Calu3 (cell line): ENCODE measurements around the gene SYPL1. TPM values are rescaled to one million over a fixed set of nuclear protein-coding genes. Genes with fewer than 3 reads are reported as not detected.
"Not testable (repeated sequence)": the region's sequence is repeated elsewhere in the genome, so short reads cannot be mapped to it uniquely, and the experiment has no call there.

Source experiments
- BruUV-seq: library from RNA; stranded (reverse); fragments of 400-500 nt; replicated peaks from 2 replicates; lab custom pipeline; 2021; lab: Mats Ljungman, UMichigan
- CTCF ChIA-PET: fragments of 300-600 bp; sonication (Branson Sonifier 250); formaldehyde crosslinking; loops from one replicate; lab custom pipeline; 2022; ENCODE audit warnings: antibody characterized with exemption; lab: Charles Lee
- DNase-seq: peaks from one replicate; pipeline ENCODE4 v3.0.0; 2022
- H3K27ac Mint-ChIP-seq: one replicate; pipeline ENCODE4 v1.8.0; 2022; ENCODE audit warnings: mixed read lengths; ENCODE audit not compliant: unreplicated experiment
- H3K27me3 Mint-ChIP-seq: one replicate; pipeline ENCODE4 v1.8.0; 2022; ENCODE audit warnings: mixed read lengths; ENCODE audit not compliant: unreplicated experiment
- H3K36me3 Mint-ChIP-seq: one replicate; pipeline ENCODE4 v1.8.0; 2022; ENCODE audit warnings: mild to moderate bottlenecking, moderate library complexity, mixed read lengths; ENCODE audit not compliant: insufficient read depth, unreplicated experiment
- H3K4me1 Mint-ChIP-seq: one replicate; pipeline ENCODE4 v1.8.0; 2022; ENCODE audit warnings: mild to moderate bottlenecking, low read depth, mixed read lengths; ENCODE audit not compliant: unreplicated experiment
- H3K4me3 Mint-ChIP-seq: one replicate; pipeline ENCODE4 v1.8.0; 2022; ENCODE audit warnings: mild to moderate bottlenecking, low read depth, moderate library complexity, mixed read lengths; ENCODE audit not compliant: unreplicated experiment
- H3K9me3 Mint-ChIP-seq: one replicate; pipeline ENCODE4 v1.8.0; 2022; ENCODE audit warnings: low read depth, mixed read lengths; ENCODE audit not compliant: unreplicated experiment
- CTCF ChIP-seq: fragments of 200-600 bp; IDR thresholded peaks from one replicate; pipeline ENCODE4 v1.8.0; 2022; ENCODE audit warnings: antibody characterized with exemption; ENCODE audit not compliant: unreplicated experiment
- intact Hi-C: fragments of 100-400 bp; cut with micrococcal nuclease; formaldehyde crosslinking; loops from one replicate; pipeline ENCODE4 v1.10.0; 2022; ENCODE audit not compliant: unreplicated experiment
- total RNA-seq: library from RNA; stranded (reverse); gene quantifications from 2 replicates; pipeline ENCODE4 v1.2.3, GENCODE V29; 2022

SYPL1 gene
- total RNA-seq, 1 experiment from 2014 or later = 88.3 TPM

DNA sequence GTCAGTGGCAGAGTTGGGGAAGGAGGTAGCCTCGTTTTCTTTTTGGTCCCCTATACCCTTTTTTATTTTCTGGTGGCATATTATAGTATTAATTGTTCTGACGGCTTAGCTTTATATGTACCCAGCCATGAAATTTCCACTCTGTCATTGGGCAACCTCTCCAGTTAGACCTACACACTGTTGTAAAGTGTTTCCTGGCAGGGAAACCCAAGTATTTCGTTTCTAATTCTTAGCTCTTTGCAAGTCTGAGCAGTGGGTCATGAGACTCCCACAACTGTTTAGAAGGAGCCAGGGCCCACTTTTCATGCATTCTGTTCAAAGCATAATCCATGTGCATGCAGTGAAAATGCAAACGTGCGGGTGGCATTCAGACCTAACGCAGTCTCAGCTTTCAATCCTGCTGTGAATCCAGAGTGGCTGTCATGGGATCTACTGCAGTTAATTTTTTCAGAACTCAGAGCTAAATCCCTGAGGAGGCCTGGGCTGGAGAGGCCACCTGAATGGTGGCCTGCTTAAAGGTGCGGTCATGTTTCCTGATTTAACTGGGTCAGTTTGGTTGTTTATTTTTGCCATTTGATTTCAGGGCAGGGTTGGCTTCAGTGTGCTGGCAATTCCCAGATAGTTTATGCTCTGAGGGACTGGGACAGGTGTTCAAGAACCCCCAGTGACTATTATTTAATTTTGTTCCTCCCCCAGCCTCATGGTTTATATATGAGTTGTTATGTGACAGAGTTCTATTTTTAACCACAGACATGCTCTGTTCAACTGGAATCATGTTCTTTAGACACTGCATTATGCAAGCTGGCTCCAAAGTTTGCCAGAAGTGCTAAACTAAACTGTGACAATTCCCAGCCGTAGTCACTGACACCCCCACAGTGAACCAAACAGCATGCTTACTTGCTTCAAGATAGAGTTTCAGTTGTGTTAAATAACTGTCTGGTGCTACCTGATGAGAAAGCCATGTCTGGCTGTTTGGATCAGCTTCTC, 27.4 kb upstream of the SYPL1 start:
- H3K9me3 Mint-ChIP-seq = no peaks in the 10 kb centered on the region
- no peak for DNase-seq
- CTCF ChIA-PET = no interaction called here

DNA sequence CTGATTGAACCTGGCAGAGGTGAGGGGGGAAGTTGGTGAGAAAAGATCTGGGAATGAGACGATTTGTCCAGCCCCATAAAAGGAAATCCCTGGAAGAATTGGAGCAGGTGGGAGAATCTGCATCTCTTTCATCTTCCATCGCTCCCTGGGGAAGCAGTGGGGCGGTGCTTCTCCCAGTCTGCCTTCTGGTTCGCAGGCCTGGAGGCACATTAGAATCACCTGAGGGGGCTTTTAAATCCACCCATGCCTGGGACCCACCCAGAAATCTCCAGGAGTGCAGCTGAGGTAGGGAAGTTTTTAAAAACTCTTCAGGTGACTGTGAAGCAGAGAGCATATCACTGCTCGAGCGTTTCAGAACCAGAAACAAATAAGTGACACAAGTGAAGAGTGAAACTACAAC, 26.7 kb upstream of the SYPL1 start:
- Mint-ChIP-seq H3K9me3 (no peaks in the 10 kb centered on the region), H3K27me3 (peaks cover 34% of the 10 kb centered on the region), H3K4me3 (no peak overlapping the region), H3K36me3 (no peaks in the 10 kb centered on the region), H3K4me1 (no peaks in the 10 kb centered on the region), H3K27ac (no peak overlapping the region)
- intact Hi-C loops = no loop called here
- no TSS peak for BruUV-seq
- DNase-seq = no peak
- TF ChIP-seq CTCF = no peak
- CTCF ChIA-PET = no interaction called here

More for the DNA sequence above, 27.4 kb upstream of the SYPL1 start:
- no TSS peak for BruUV-seq
- intact Hi-C loops = no loop called here
- Mint-ChIP-seq H3K27ac (no peak overlapping the region), H3K27me3 (peaks cover 34% of the 10 kb centered on the region), H3K36me3 (no peaks in the 10 kb centered on the region), H3K4me1 (no peaks in the 10 kb centered on the region), H3K4me3 (no peak overlapping the region)
- no peak for TF ChIP-seq CTCF

- H3K4me3 Mint-ChIP-seq, CTCF ChIA-PET, H3K27ac Mint-ChIP-seq, DNase-seq, intact Hi-C loops, H3K4me1 Mint-ChIP-seq, BruUV-seq, H3K9me3 Mint-ChIP-seq, H3K36me3 Mint-ChIP-seq: not testable (repeated sequence)
- H3K27me3 Mint-ChIP-seq = peaks cover 39% of the 10 kb centered on the region
These were observed 26.1 kb upstream of the SYPL1 start for GRCh38 chr7:106138181-106138580.

DNA sequence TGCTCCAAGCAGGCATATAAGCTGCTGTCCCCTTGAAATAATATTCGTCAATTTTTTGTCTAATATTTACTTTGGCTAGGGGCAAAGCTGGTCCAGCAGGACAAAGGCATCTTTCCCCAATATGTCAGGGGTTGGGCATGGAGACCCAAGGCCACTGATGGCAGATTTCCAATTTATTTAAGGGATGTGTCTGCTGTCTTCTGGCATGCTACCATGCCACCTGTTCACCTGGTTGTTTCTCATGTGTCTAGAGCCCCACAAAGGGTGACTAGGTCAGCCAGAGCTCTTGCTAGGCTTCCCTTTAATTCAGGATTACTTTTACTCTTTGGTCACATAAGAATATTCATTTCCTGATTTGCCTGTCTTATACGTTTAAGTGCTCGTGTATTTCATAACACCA, 22.1 kb upstream of the SYPL1 start:
- Mint-ChIP-seq H3K4me1 (peaks cover 3% of the 10 kb centered on the region), H3K9me3 (no peaks in the 10 kb centered on the region), H3K27me3 (peaks cover 13% of the 10 kb centered on the region), H3K27ac (no peak overlapping the region), H3K4me3 (no peak overlapping the region), H3K36me3 (no peaks in the 10 kb centered on the region)
- TF ChIP-seq CTCF = no peak
- BruUV-seq = no TSS peak
- DNase-seq = no peak
- CTCF ChIA-PET = interaction anchor here (0.5 kb wide), 1 partner anchor 20 kb away, joined by 3 read pairs; no protein-coding TSS in a partner anchor
- intact Hi-C loops = no loop called here

DNA sequence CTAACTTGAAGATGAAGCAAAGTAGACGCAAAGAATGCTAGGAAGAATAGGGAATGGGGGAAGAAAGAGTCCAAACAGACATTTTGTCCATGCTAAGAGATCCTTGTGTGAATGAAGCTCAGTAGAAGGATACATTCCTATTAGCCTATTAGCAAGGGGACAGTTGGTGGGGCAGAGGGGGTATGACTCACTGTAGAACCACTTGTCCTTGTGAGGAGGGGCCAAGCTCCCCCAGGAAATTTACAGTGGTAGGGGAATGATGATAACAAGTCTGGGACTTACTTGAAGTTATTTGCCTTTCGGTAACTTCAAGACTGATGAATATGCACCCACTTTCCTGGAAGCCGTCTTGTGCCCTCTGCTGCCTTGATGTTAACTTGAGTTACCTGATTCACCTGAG, 17.2 kb upstream of the SYPL1 start:
- CTCF ChIA-PET = no interaction called here

More for the DNA sequence above, 17.2 kb upstream of the SYPL1 start:
- Mint-ChIP-seq H3K4me3 (no peak overlapping the region), H3K36me3 (no peaks in the 10 kb centered on the region), H3K4me1 (peaks cover 24% of the 10 kb centered on the region), H3K9me3 (no peaks in the 10 kb centered on the region), H3K27ac (no peak overlapping the region), H3K27me3 (peaks cover 13% of the 10 kb centered on the region)
- TF ChIP-seq CTCF = no peak
- no peak for DNase-seq
- intact Hi-C loops = no loop called here
- BruUV-seq = no TSS peak
